Sigmoid colon (tissue), 4 donors: Measurements from ENCODE around the gene IL11.

Experiments
- POLR2AphosphoS5 ChIP-seq, 4 donors: sonication (generic); formaldehyde crosslinking; IDR thresholded peaks; one replicate each; pipeline ENCODE4 v1.6.1; 2017; ENCODE audit warnings: antibody characterized with exemption in 4 of 4
- TF ChIP-seq, protein P1 (sequence below), 4 experiments: fragments of 450-650 bp in 3 of 4; fragments of 200-600 bp in 1 of 4; IDR thresholded peaks; one replicate each; pipeline ENCODE4 v1.5.1; 2016 to 2019; ENCODE audit warnings: antibody characterized with exemption in 4 of 4, mild to moderate bottlenecking in 3 of 4, moderate library complexity in 2 of 4

DNA sequence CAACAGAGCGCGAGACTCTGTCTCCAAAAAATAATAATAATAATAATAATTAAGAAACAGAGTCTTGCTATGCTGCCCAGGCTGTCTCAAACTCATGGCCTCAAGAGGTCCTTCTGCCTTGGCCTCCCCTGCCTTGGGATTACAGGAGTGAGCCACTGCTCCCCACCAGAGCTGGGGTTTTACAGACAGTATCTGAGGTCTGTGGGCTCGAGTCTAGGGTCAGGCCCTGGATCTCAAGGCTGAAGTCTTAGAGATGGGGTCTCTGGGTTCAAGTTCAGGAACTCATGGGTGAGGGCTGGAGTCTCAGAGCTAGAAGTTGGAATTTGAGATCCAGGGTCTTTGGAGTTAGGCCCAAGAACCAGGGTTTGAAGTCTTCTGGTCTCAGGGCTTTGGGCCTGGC lies 3.5 kb downstream of the IL11 start:
- TF ChIP-seq, protein P1, sequence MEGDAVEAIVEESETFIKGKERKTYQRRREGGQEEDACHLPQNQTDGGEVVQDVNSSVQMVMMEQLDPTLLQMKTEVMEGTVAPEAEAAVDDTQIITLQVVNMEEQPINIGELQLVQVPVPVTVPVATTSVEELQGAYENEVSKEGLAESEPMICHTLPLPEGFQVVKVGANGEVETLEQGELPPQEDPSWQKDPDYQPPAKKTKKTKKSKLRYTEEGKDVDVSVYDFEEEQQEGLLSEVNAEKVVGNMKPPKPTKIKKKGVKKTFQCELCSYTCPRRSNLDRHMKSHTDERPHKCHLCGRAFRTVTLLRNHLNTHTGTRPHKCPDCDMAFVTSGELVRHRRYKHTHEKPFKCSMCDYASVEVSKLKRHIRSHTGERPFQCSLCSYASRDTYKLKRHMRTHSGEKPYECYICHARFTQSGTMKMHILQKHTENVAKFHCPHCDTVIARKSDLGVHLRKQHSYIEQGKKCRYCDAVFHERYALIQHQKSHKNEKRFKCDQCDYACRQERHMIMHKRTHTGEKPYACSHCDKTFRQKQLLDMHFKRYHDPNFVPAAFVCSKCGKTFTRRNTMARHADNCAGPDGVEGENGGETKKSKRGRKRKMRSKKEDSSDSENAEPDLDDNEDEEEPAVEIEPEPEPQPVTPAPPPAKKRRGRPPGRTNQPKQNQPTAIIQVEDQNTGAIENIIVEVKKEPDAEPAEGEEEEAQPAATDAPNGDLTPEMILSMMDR (IDR thresholded peaks at IDR 0.05) = no peak
- TF ChIP-seq POLR2AphosphoS5 (IDR thresholded peaks at IDR 0.05) = no peak
